Measurements from ENCODE around the gene RBM26. TPM values are rescaled to one million over a fixed set of nuclear protein-coding genes. Genes with fewer than 3 reads are reported as not detected.

Gene RBM26
- total RNA-seq, 5 donors from 2014 or later (not counting 1 experiment from before 2014, with no cell fraction given) = 76.7 to 97.8 (median 77.9) TPM

DNA sequence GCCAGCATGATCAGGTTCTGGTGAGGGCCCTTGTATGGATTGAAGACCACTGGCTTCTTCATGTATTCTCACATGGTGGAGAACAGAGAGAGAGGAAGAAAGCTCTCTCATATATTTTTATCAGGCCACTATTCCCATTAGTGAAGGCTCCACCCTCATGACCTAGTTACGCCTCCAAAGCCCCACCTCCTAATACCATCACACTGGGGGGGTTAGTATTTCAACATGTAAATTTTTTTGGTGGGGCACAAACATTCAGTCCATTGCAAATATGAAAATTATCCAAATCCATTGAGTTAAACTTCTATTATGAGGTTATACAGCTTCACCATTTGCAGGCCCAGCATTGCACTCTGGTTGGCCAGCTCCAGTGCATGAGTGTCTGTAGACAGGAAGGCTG lies 33.2 kb upstream of the RBM26 start:
- no peaks in the 10 kb centered on the region for H3K36me3 ChIP-seq (ENCODE audit: control insufficient read depth in 2 of 2, extremely low read depth in 1 of 2, insufficient read depth in 1 of 2, low read length in 1 of 2)
- no peak for ATAC-seq (replicated peaks in 1 of 4)
- H3K9me3 ChIP-seq = no peaks in the 10 kb centered on the region
- H3K27ac ChIP-seq (ENCODE audit: low read length) = no peak overlapping the region
- ChIA-PET CTCF (interaction anchor here in 1 of 2 donors (0.5 to 0.6 kb wide), 2 partner anchors 9 to 230 kb away, joined by 3 to 4 read pairs; no protein-coding TSS in a partner anchor), POLR2A (no interaction called here)
- H3K4me3 ChIP-seq (ENCODE audit: control insufficient read depth in 1 of 2, extremely low read depth in 1 of 2, low read length in 1 of 2) = no peak overlapping the region
- Mint-ChIP-seq H3K9me3 (no peaks in the 10 kb centered on the region), H3K4me1 (no peaks in the 10 kb centered on the region), H3K36me3 (no peaks in the 10 kb centered on the region), H3K27me3 (peaks cover 0 to 2% of the 10 kb centered on the region in 2 donors), H3K27ac (no peak overlapping the region), H3K4me3 (no peak overlapping the region)
- no CpG with 5 or more reads among the region's 1 CpG for WGBS (ENCODE audit: insufficient coverage)
- no peaks in the 10 kb centered on the region for H3K4me1 ChIP-seq (ENCODE audit: control insufficient read depth in 1 of 2, extremely low read depth in 1 of 2, insufficient read depth in 2 of 2, low read length in 2 of 2)
- DNase-seq = no peak
- no peaks in the 10 kb centered on the region for H3K27me3 ChIP-seq (replicated peaks in 1 of 2; ENCODE audit: control insufficient read depth in 2 of 2, extremely low read depth in 1 of 2, insufficient read depth in 2 of 2, low read length in 1 of 2)

DNA sequence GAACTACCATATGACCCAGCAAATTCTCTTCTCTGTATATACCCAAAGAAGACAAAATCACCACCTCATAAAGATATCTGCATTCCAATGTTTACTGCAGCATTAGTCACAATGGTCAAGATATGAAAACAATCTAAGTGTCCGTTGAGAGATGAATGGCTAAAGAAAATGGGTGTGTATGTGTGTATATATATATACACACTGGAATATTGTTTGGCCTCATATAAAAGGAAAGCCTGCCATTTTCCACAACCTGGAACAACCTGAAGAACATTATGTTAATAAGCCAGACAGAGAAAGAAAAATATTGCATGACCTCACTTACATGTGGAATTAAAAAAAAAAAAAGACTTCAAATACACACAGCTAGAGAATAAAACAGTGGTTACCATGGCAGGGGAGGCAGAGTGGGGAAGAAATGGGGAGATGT lies 29.5 kb upstream of the RBM26 start:
- no peaks in the 10 kb centered on the region for H3K27me3 ChIP-seq (replicated peaks in 1 of 2; ENCODE audit: control insufficient read depth in 2 of 2, extremely low read depth in 1 of 2, insufficient read depth in 2 of 2, low read length in 1 of 2)
- no peaks in the 10 kb centered on the region for H3K4me1 ChIP-seq (ENCODE audit: control insufficient read depth in 1 of 2, extremely low read depth in 1 of 2, insufficient read depth in 2 of 2, low read length in 2 of 2)
- no peak overlapping the region for H3K27ac ChIP-seq (ENCODE audit: low read length)
- H3K4me3 ChIP-seq (ENCODE audit: control insufficient read depth in 1 of 2, extremely low read depth in 1 of 2, low read length in 1 of 2) = no peak overlapping the region
- Mint-ChIP-seq H3K27ac (no peak overlapping the region), H3K4me3 (no peak overlapping the region), H3K36me3 (no peaks in the 10 kb centered on the region), H3K9me3 (no peaks in the 10 kb centered on the region), H3K27me3 (no peaks in the 10 kb centered on the region), H3K4me1 (no peaks in the 10 kb centered on the region)
- DNase-seq (no peak), ATAC-seq (replicated peaks in 1 of 4) (no peak)
- ChIA-PET CTCF (no interaction called here), POLR2A (interaction anchor here in 1 of 2 donors (0.6 kb wide), 1 partner anchor 10 kb away, joined by 3 read pairs; no protein-coding TSS in a partner anchor)
- WGBS (ENCODE audit: insufficient coverage) = no CpG with 5 or more reads among the region's 1 CpG
- H3K9me3 ChIP-seq = no peaks in the 10 kb centered on the region
- no peaks in the 10 kb centered on the region for H3K36me3 ChIP-seq (ENCODE audit: control insufficient read depth in 2 of 2, extremely low read depth in 1 of 2, insufficient read depth in 1 of 2, low read length in 1 of 2)

DNA sequence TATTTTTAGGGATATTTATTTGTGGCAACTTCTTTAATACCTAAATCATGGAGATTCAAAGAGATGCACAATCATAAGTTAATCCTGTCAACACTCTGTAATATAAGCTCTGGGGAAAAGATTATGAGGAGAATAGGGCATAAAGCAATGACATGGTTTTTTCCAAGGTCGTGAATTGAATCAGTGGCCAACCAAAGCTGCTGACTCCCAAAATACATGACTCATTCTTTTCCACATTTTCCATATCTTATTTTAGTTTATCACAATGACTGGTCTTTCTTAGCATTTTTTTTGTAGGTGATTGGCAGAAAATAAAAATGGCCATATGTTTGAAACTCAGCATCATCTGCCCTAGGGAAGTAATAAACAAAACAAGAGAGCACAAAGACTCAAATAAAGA lies 28.5 kb upstream of the RBM26 start:
- Mint-ChIP-seq H3K4me3 (no peak overlapping the region), H3K9me3 (no peaks in the 10 kb centered on the region), H3K4me1 (no peaks in the 10 kb centered on the region), H3K27me3 (no peaks in the 10 kb centered on the region), H3K36me3 (no peaks in the 10 kb centered on the region), H3K27ac (no peak overlapping the region)
- no peak for DNase-seq
- H3K4me3 ChIP-seq (ENCODE audit: control insufficient read depth in 1 of 2, extremely low read depth in 1 of 2, low read length in 1 of 2) = no peak overlapping the region
- POLR2A ChIA-PET = no interaction called here
- no peaks in the 10 kb centered on the region for H3K4me1 ChIP-seq (ENCODE audit: control insufficient read depth in 1 of 2, extremely low read depth in 1 of 2, insufficient read depth in 2 of 2, low read length in 2 of 2)
- no peaks in the 10 kb centered on the region for H3K27me3 ChIP-seq (replicated peaks in 1 of 2; ENCODE audit: control insufficient read depth in 2 of 2, extremely low read depth in 1 of 2, insufficient read depth in 2 of 2, low read length in 1 of 2)
- CTCF ChIA-PET = interaction anchor here in 1 of 2 donors (0.7 kb wide), 1 partner anchor 95 kb away, joined by 3 read pairs; no protein-coding TSS in a partner anchor
- H3K9me3 ChIP-seq = no peaks in the 10 kb centered on the region
- H3K36me3 ChIP-seq (ENCODE audit: control insufficient read depth in 2 of 2, extremely low read depth in 1 of 2, insufficient read depth in 1 of 2, low read length in 1 of 2) = no peaks in the 10 kb centered on the region
- no peak overlapping the region for H3K27ac ChIP-seq (ENCODE audit: low read length)
- no peak for ATAC-seq (replicated peaks in 1 of 4)
- WGBS (ENCODE audit: insufficient coverage) = no CpG with 5 or more reads among the region's 1 CpG

DNA sequence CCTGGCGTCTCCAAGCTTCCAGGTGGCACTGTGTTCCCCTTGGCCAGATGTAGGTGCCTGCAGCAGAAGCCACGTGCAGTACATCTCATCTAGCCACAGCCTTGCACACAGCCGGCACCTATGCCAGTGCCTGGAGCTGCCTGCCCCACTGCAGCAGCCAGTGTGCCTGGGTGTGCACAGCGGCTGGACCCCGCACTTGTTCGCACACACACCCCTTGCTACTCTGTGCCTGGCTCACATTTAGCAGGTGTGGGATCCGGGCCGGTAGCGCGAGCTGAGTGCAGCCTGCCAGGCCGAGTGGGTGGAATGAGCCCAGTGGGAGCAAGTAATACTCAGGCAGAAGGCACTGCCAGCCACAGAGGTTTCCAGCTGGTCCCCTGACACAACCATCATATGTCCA lies 26.9 kb upstream of the RBM26 start:
- H3K27ac ChIP-seq (ENCODE audit: low read length) = no peak overlapping the region
- ATAC-seq (replicated peaks in 1 of 4) (no peak), DNase-seq (no peak)
- no peaks in the 10 kb centered on the region for H3K9me3 ChIP-seq
- H3K4me3 ChIP-seq (ENCODE audit: control insufficient read depth in 1 of 2, extremely low read depth in 1 of 2, low read length in 1 of 2) = no peak overlapping the region
- POLR2A ChIA-PET = no interaction called here
- H3K36me3 Mint-ChIP-seq = no peaks in the 10 kb centered on the region
- H3K36me3 ChIP-seq (ENCODE audit: control insufficient read depth in 2 of 2, extremely low read depth in 1 of 2, insufficient read depth in 1 of 2, low read length in 1 of 2) = no peaks in the 10 kb centered on the region
- CTCF ChIA-PET = interaction anchor here (0.6 to 1.6 kb wide), 3 partner anchors 9 to 109 kb away, joined by 3 to 9 read pairs (median 7); no protein-coding TSS in a partner anchor
- no peak overlapping the region for H3K4me3 Mint-ChIP-seq
- no peaks in the 10 kb centered on the region for H3K27me3 ChIP-seq (replicated peaks in 1 of 2; ENCODE audit: control insufficient read depth in 2 of 2, extremely low read depth in 1 of 2, insufficient read depth in 2 of 2, low read length in 1 of 2)
- H3K4me1 Mint-ChIP-seq = no peaks in the 10 kb centered on the region
- 92% methylated on average over 11 of the region's 11 CpGs for WGBS (ENCODE audit: insufficient coverage)
- no peaks in the 10 kb centered on the region for H3K9me3 Mint-ChIP-seq
- no peak overlapping the region for H3K27ac Mint-ChIP-seq
- H3K4me1 ChIP-seq (ENCODE audit: control insufficient read depth in 1 of 2, extremely low read depth in 1 of 2, insufficient read depth in 2 of 2, low read length in 2 of 2) = no peaks in the 10 kb centered on the region
- H3K27me3 Mint-ChIP-seq = no peaks in the 10 kb centered on the region

DNA sequence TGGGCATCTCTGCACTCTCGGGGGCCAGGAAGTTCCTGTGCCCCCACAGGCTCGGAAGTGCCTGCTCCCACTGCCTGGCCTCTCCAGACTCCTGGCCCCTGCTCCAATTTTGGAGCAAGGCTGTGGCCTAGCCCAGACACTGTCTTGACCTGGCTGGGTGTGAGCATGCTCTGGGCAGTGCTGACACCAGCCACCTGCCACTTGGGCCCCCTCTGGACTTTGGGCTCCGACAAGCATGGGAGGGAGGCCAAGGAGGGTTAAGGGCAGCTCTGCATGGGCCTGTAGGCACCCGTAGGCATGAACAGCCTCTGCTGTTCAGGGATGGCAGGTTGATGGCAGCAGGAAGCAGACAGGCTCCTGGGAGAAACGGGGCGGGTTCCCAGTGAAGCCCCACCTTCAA lies 26.0 kb upstream of the RBM26 start:
- no peaks in the 10 kb centered on the region for H3K4me1 Mint-ChIP-seq
- H3K4me3 Mint-ChIP-seq = no peak overlapping the region
- ChIA-PET POLR2A (no interaction called here), CTCF (interaction anchor here in 1 of 2 donors (0.9 kb wide), 1 partner anchor 110 kb away, joined by 4 read pairs; no protein-coding TSS in a partner anchor)
- Histone ChIP-seq H3K36me3 (ENCODE audit: control insufficient read depth in 2 of 2, extremely low read depth in 1 of 2, insufficient read depth in 1 of 2, low read length in 1 of 2) (no peaks in the 10 kb centered on the region), H3K27me3 (replicated peaks in 1 of 2; ENCODE audit: control insufficient read depth in 2 of 2, extremely low read depth in 1 of 2, insufficient read depth in 2 of 2, low read length in 1 of 2) (no peaks in the 10 kb centered on the region), H3K27ac (ENCODE audit: low read length) (no peak overlapping the region), H3K9me3 (no peaks in the 10 kb centered on the region), H3K4me3 (ENCODE audit: control insufficient read depth in 1 of 2, extremely low read depth in 1 of 2, low read length in 1 of 2) (no peak overlapping the region), H3K4me1 (ENCODE audit: control insufficient read depth in 1 of 2, extremely low read depth in 1 of 2, insufficient read depth in 2 of 2, low read length in 2 of 2) (no peaks in the 10 kb centered on the region)
- H3K36me3 Mint-ChIP-seq = no peaks in the 10 kb centered on the region
- WGBS (ENCODE audit: insufficient coverage) = 97% methylated on average over 6 of the region's 6 CpGs
- no peak overlapping the region for H3K27ac Mint-ChIP-seq
- no peak for ATAC-seq (replicated peaks in 1 of 4)
- no peaks in the 10 kb centered on the region for H3K27me3 Mint-ChIP-seq
- H3K9me3 Mint-ChIP-seq = no peaks in the 10 kb centered on the region
- no peak for DNase-seq

DNA sequence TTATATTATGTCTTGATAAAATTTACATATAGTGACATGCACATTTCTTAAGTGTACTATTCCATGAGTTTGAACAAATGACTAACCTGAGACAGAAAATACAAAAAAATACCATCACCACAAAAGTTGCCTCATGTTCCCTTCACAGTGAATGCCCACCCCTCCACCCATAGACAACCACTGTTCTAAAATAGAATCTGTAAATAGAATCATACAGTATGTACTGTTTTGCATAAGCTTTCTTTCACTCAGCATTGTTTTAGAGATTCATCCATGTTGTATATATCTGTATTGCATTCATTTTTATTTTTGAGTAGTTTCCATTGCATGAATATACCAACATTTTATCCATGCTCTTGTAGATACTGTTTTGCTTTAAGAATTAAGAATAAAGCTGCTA lies 23.3 kb upstream of the RBM26 start:
- Histone ChIP-seq H3K27me3 (replicated peaks in 1 of 2; ENCODE audit: control insufficient read depth in 2 of 2, extremely low read depth in 1 of 2, insufficient read depth in 2 of 2, low read length in 1 of 2) (no peaks in the 10 kb centered on the region), H3K36me3 (ENCODE audit: control insufficient read depth in 2 of 2, extremely low read depth in 1 of 2, insufficient read depth in 1 of 2, low read length in 1 of 2) (no peaks in the 10 kb centered on the region), H3K4me1 (ENCODE audit: control insufficient read depth in 1 of 2, extremely low read depth in 1 of 2, insufficient read depth in 2 of 2, low read length in 2 of 2) (no peaks in the 10 kb centered on the region), H3K9me3 (no peaks in the 10 kb centered on the region), H3K27ac (ENCODE audit: low read length) (no peak overlapping the region), H3K4me3 (ENCODE audit: control insufficient read depth in 1 of 2, extremely low read depth in 1 of 2, low read length in 1 of 2) (no peak overlapping the region)
- no peak for ATAC-seq (replicated peaks in 1 of 4)
- H3K27ac Mint-ChIP-seq = no peak overlapping the region
- CTCF ChIA-PET = interaction anchor here (0.6 to 3.8 kb wide), 6 partner anchors 51 to 157 kb away, joined by 3 to 18 read pairs (median 7); partner anchors contain the start of gene NDFIP2 (in 1 of the 2)
- DNase-seq = no peak
- H3K9me3 Mint-ChIP-seq = no peaks in the 10 kb centered on the region
- H3K27me3 Mint-ChIP-seq = no peaks in the 10 kb centered on the region
- H3K4me3 Mint-ChIP-seq = no peak overlapping the region
- no peaks in the 10 kb centered on the region for H3K4me1 Mint-ChIP-seq
- POLR2A ChIA-PET = no interaction called here
- no peaks in the 10 kb centered on the region for H3K36me3 Mint-ChIP-seq

DNA sequence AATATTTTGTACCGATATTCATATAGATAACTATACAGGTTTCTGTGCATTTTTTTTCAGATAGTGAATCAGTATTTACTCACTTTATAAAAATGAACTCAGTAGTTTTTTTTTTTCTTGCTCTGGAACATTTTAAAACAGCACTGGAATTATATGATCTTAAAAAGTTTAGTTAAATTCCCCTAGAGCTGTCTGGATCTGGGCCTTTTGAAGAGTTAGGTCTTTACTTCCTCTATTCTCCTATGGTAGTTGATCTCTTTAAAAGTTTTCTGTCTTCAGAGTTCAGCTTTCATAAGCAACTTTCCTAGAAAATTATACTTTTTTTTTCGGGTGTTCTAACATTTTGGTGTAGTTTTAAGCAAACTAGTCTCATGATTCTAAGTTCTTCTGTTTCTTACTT lies 21.8 kb upstream of the RBM26 start:
- Histone ChIP-seq H3K4me3 (ENCODE audit: control insufficient read depth in 1 of 2, extremely low read depth in 1 of 2, low read length in 1 of 2) (no peak overlapping the region), H3K27me3 (replicated peaks in 1 of 2; ENCODE audit: control insufficient read depth in 2 of 2, extremely low read depth in 1 of 2, insufficient read depth in 2 of 2, low read length in 1 of 2) (no peaks in the 10 kb centered on the region), H3K4me1 (ENCODE audit: control insufficient read depth in 1 of 2, extremely low read depth in 1 of 2, insufficient read depth in 2 of 2, low read length in 2 of 2) (no peaks in the 10 kb centered on the region), H3K27ac (ENCODE audit: low read length) (no peak overlapping the region), H3K36me3 (ENCODE audit: control insufficient read depth in 2 of 2, extremely low read depth in 1 of 2, insufficient read depth in 1 of 2, low read length in 1 of 2) (no peaks in the 10 kb centered on the region), H3K9me3 (no peaks in the 10 kb centered on the region)
- no peak for ATAC-seq (replicated peaks in 1 of 4)
- no peak for DNase-seq
- Mint-ChIP-seq H3K36me3 (no peaks in the 10 kb centered on the region), H3K9me3 (no peaks in the 10 kb centered on the region), H3K27ac (no peak overlapping the region), H3K4me3 (no peak overlapping the region), H3K4me1 (no peaks in the 10 kb centered on the region), H3K27me3 (no peaks in the 10 kb centered on the region)
- no CpG with 5 or more reads among the region's 2 CpGs for WGBS (ENCODE audit: insufficient coverage)
- ChIA-PET POLR2A (interaction anchor here in 1 of 2 donors (0.6 to 0.7 kb wide), 3 partner anchors 15 to 84 kb away, joined by 4 to 6 read pairs (median 4); no protein-coding TSS in a partner anchor), CTCF (interaction anchor here (0.7 to 3.8 kb wide), 6 partner anchors 109 to 220 kb away, joined by 3 to 18 read pairs (median 4); no protein-coding TSS in a partner anchor)
